ENCODE measurements around the gene KCNG2. TPM values are rescaled to one million over a fixed set of nuclear protein-coding genes. Genes with fewer than 3 reads are reported as not detected.

KCNG2 gene
- total RNA-seq, 1 donor from 2014 or later = not detected

- no peak for DNase-seq (ENCODE audit: low spot score)
Measured at GRCh38 chr18:79799619-79800370, 2.1 kb downstream of the KCNG2 start.

- no peak for DNase-seq (ENCODE audit: low spot score)
Measured at GRCh38 chr18:79800371-79801180, 2.8 kb downstream of the KCNG2 start.

GRCh38 chr18:79801217-79801616 is 3.5 kb downstream of the KCNG2 start:
- no peak for DNase-seq (ENCODE audit: low spot score)

GRCh38 chr18:79801641-79802040 is 3.9 kb downstream of the KCNG2 start:
- no peak for DNase-seq (ENCODE audit: low spot score)

- DNase-seq (ENCODE audit: low spot score) = no peak
Measured at GRCh38 chr18:79802298-79802697, 4.6 kb downstream of the KCNG2 start.

- DNase-seq (ENCODE audit: low spot score) = no peak
Measured at GRCh38 chr18:79803611-79804051, 5.9 kb downstream of the KCNG2 start.

- DNase-seq (ENCODE audit: low spot score) = no peak
Measured at GRCh38 chr18:79804130-79804787, 6.5 kb downstream of the KCNG2 start.

GRCh38 chr18:79805211-79805887 is 7.6 kb downstream of the KCNG2 start:
- no peak for DNase-seq (ENCODE audit: low spot score)

GRCh38 chr18:79805926-79806487 is 8.3 kb downstream of the KCNG2 start:
- no peak for DNase-seq (ENCODE audit: low spot score)

GRCh38 chr18:79806976-79807841 is 9.5 kb downstream of the KCNG2 start:
- DNase-seq (ENCODE audit: low spot score) = no peak

GRCh38 chr18:79809482-79810192 is 11.9 kb downstream of the KCNG2 start:
- DNase-seq (ENCODE audit: low spot score) = no peak

GRCh38 chr18:79812052-79812451 is 14.3 kb downstream of the KCNG2 start:
- DNase-seq (ENCODE audit: low spot score) = no peak

GRCh38 chr18:79814373-79814772 is 16.6 kb downstream of the KCNG2 start:
- DNase-seq (ENCODE audit: low spot score) = no peak

- DNase-seq (ENCODE audit: low spot score) = no peak
Measured at GRCh38 chr18:79815657-79816056, 17.9 kb downstream of the KCNG2 start.

- no peak for DNase-seq (ENCODE audit: low spot score)
Measured at GRCh38 chr18:79816092-79816491, 18.4 kb downstream of the KCNG2 start.

GRCh38 chr18:79816981-79817606 is 19.4 kb downstream of the KCNG2 start:
- no peak for DNase-seq (ENCODE audit: low spot score)

GRCh38 chr18:79817607-79817998 is 19.9 kb downstream of the KCNG2 start:
- DNase-seq (ENCODE audit: low spot score) = no peak

GRCh38 chr18:79818036-79818435 is 20.3 kb downstream of the KCNG2 start:
- peak; percentile 32 for DNase-seq (ENCODE audit: low spot score)

GRCh38 chr18:79818631-79819030 is 20.9 kb downstream of the KCNG2 start:
- peak; percentile 26 for DNase-seq (ENCODE audit: low spot score)
